Karpas-422 (cell line): Measurements from ENCODE around the gene EPHB1. TPM values are rescaled to one million over a fixed set of nuclear protein-coding genes. Genes with fewer than 3 reads are reported as not detected.
A peak's percentile ranks its signal among the peaks of the same experiment; 100 is the strongest.
"Not testable (repeated sequence)": the region's sequence is repeated elsewhere in the genome, so short reads cannot be mapped to it uniquely, and the experiment has no call there.

Source experiments
- DNase-seq: peaks from one replicate; pipeline ENCODE4 v3.0.0-alpha.2; 2015
- H2AFZ ChIP-seq: fragments of 200-600 bp; sonication (generic); 2 replicates; pipeline ENCODE4 v1.6.1; 2014; ENCODE audit warnings: antibody characterized with exemption, low read length, mixed read lengths
- H3K27ac ChIP-seq: fragments of 200-600 bp; sonication (generic); 2 replicates; pipeline ENCODE4 v1.5.1; 2014; ENCODE audit warnings: mild to moderate bottlenecking, low read length, moderate library complexity
- H3K27me3 ChIP-seq: fragments of 200-600 bp; sonication (generic); 2 replicates; pipeline ENCODE4 v1.6.1; 2014; ENCODE audit warnings: low read length, mixed read lengths
- H3K36me3 ChIP-seq: fragments of 200-600 bp; sonication (generic); 2 replicates; pipeline ENCODE4 v1.6.1; 2014; ENCODE audit warnings: low read length, mixed read lengths; ENCODE audit not compliant: insufficient read depth
- H3K4me1 ChIP-seq: fragments of 200-600 bp; sonication (generic); 2 replicates; pipeline ENCODE4 v1.6.1; 2014; ENCODE audit warnings: mild to moderate bottlenecking, low read length, mixed read lengths
- H3K4me2 ChIP-seq: fragments of 200-600 bp; sonication (generic); 2 replicates; pipeline ENCODE4 v1.6.1; 2014; ENCODE audit warnings: low read length, low read depth, mild to moderate bottlenecking; ENCODE audit not compliant: poor library complexity, severe bottlenecking
- H3K4me3 ChIP-seq: fragments of 200-600 bp; sonication (generic); 2 replicates; pipeline ENCODE4 v1.5.1; 2014; ENCODE audit warnings: mild to moderate bottlenecking, antibody characterized with exemption, low read length, mixed read lengths
- H3K79me2 ChIP-seq: fragments of 200-600 bp; sonication (generic); 2 replicates; pipeline ENCODE4 v1.6.1; 2014; ENCODE audit warnings: mild to moderate bottlenecking, low read length, mixed read lengths
- H3K9ac ChIP-seq: fragments of 200-600 bp; sonication (generic); 2 replicates; pipeline ENCODE4 v1.6.0; 2014; ENCODE audit warnings: low read length
- H3K9me2 ChIP-seq: fragments of 200-600 bp; sonication (generic), shearing (Covaris generic); replicated peaks from 2 replicates; pipeline ENCODE4 v1.6.0; 2014; ENCODE audit warnings: mild to moderate bottlenecking, low read length, moderate library complexity; ENCODE audit not compliant: insufficient read depth
- H3K9me3 ChIP-seq: fragments of 300-700, 200-600 bp; sonication (generic); 2 replicates; pipeline ENCODE4 v1.6.1; 2014; ENCODE audit warnings: low read length, mixed read lengths
- H4K20me1 ChIP-seq: fragments of 200-600 bp; sonication (generic); 2 replicates; pipeline ENCODE4 v1.6.1; 2014; ENCODE audit warnings: mild to moderate bottlenecking, antibody characterized with exemption, low read length, low read depth; ENCODE audit not compliant: insufficient read depth
- total RNA-seq: library from RNA; depleted of rRNA; stranded (reverse); fragments of >200 nt; shearing (Covaris generic); gene quantifications from 2 replicates; pipeline ENCODE4 v1.2.3, GENCODE V29; 2014; ENCODE audit warnings: low replicate concordance

The EPHB1 gene
- total RNA-seq, 1 experiment from 2014 or later: 24.1 TPM

GRCh38 chr3:134964226-134964625, 169.2 kb downstream of the EPHB1 start:
- Histone ChIP-seq H3K27me3 (no peaks in the 10 kb centered on the region), H3K36me3 (peaks cover 4% of the 10 kb centered on the region; the same call in 1 of the 2 replicates), H4K20me1 (no peaks in the 10 kb centered on the region), H2AFZ (no peak overlapping the region), H3K9ac (no peak overlapping the region), H3K9me2 (no peaks in the 10 kb centered on the region), H3K4me1 (peaks cover 21% of the 10 kb centered on the region), H3K27ac (no peak overlapping the region), H3K4me3 (no peak overlapping the region), H3K79me2 (no peaks in the 10 kb centered on the region), H3K4me2 (no peak overlapping the region), H3K9me3 (no peaks in the 10 kb centered on the region)
- no peak for DNase-seq

- DNase-seq: no peak
- no peaks in the 10 kb centered on the region for H3K9me2 ChIP-seq
- H2AFZ ChIP-seq: no peak overlapping the region
- no peaks in the 10 kb centered on the region for H3K27me3 ChIP-seq
- peaks cover 4% of the 10 kb centered on the region; the same call in 1 of the 2 replicates for H3K4me1 ChIP-seq
- no peak overlapping the region for H3K4me2 ChIP-seq
- H3K79me2 ChIP-seq: no peaks in the 10 kb centered on the region
- no peaks in the 10 kb centered on the region for H4K20me1 ChIP-seq
- H3K9me3 ChIP-seq: no peaks in the 10 kb centered on the region
- no peak overlapping the region for H3K9ac ChIP-seq
- H3K36me3 ChIP-seq: peaks cover 4% of the 10 kb centered on the region; the same call in 1 of the 2 replicates
- H3K4me3 ChIP-seq: no peak overlapping the region
- H3K27ac ChIP-seq: no peak overlapping the region
These were observed 170.9 kb downstream of the EPHB1 start for GRCh38 chr3:134965865-134966481.

DNA sequence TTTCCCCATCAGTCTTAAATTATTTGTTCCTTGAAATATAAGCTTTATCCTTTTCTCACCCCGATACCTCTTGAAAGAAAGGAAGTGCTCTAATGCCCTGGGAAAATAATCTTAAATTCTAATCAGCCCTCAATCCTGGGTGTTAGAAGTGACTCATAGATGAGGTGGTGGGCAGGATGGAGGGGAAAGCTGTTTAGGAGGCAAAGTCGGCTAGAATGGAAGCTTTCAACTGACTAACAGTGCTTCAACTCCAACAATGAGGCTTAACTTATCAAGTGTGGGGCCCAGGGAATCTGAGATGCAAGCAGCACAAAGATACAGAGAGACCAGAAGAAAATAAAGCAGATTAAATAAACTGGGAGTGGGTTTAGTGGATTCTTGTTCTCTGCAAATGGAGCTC, 175.8 kb downstream of the EPHB1 start:
- Histone ChIP-seq H4K20me1 (no peaks in the 10 kb centered on the region), H3K9ac (no peak overlapping the region), H3K4me1 (peaks cover under 1% of the 10 kb centered on the region; the same call in 1 of the 2 replicates), H3K4me2 (no peak overlapping the region), H3K9me2 (no peaks in the 10 kb centered on the region), H3K79me2 (no peaks in the 10 kb centered on the region), H3K27me3 (no peaks in the 10 kb centered on the region), H2AFZ (no peak overlapping the region), H3K4me3 (no peak overlapping the region), H3K9me3 (no peaks in the 10 kb centered on the region), H3K27ac (no peak overlapping the region), H3K36me3 (peaks cover 4% of the 10 kb centered on the region; the same call in 1 of the 2 replicates)
- no peak for DNase-seq

GRCh38 chr3:134971306-134971705, 176.2 kb downstream of the EPHB1 start:
- no peak overlapping the region for H2AFZ ChIP-seq
- H3K27me3 ChIP-seq: no peaks in the 10 kb centered on the region
- no peak overlapping the region for H3K27ac ChIP-seq
- no peak overlapping the region for H3K4me3 ChIP-seq
- H4K20me1 ChIP-seq: no peaks in the 10 kb centered on the region
- H3K79me2 ChIP-seq: no peaks in the 10 kb centered on the region
- no peak overlapping the region for H3K4me2 ChIP-seq
- peaks cover 4% of the 10 kb centered on the region; the same call in 1 of the 2 replicates for H3K36me3 ChIP-seq
- DNase-seq: no peak
- no peaks in the 10 kb centered on the region for H3K9me2 ChIP-seq
- no peaks in the 10 kb centered on the region for H3K9me3 ChIP-seq
- peaks cover 5% of the 10 kb centered on the region for H3K4me1 ChIP-seq
- no peak overlapping the region for H3K9ac ChIP-seq

DNA sequence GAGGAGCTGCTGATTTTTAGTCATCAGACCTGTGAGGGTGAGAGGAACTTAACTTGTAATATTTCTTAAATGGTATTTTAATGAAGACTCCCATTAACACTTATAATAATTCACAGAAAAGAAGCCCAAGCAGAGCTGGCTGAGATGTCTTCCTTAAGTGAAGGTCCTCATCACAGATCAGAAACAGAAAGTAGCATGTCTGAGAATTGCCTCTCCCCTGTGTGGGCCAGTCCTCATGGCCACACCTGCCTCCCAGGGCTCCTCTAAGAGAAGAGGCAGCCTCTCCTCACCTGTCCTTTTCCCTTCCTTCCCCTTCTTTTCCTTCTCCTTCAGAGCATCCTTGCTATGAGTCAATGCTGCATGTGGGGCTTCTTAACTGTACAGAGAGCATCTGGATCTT, 176.8 kb downstream of the EPHB1 start:
- H3K9ac ChIP-seq, H3K27me3 ChIP-seq, DNase-seq, H3K27ac ChIP-seq, H3K36me3 ChIP-seq, H4K20me1 ChIP-seq, H2AFZ ChIP-seq, H3K4me3 ChIP-seq, H3K4me2 ChIP-seq, H3K9me2 ChIP-seq, H3K9me3 ChIP-seq, H3K79me2 ChIP-seq: not testable (repeated sequence)
- peaks cover 11% of the 10 kb centered on the region for H3K4me1 ChIP-seq

GRCh38 chr3:134972836-134973455, 177.9 kb downstream of the EPHB1 start:
- H3K79me2 ChIP-seq: no peaks in the 10 kb centered on the region
- no peak overlapping the region for H3K4me2 ChIP-seq
- H3K27ac ChIP-seq: no peak overlapping the region
- H3K9ac ChIP-seq: no peak overlapping the region
- H3K36me3 ChIP-seq: peaks cover 4% of the 10 kb centered on the region; the same call in 1 of the 2 replicates
- H3K4me3 ChIP-seq: no peak overlapping the region
- H3K9me2 ChIP-seq: no peaks in the 10 kb centered on the region
- peaks cover 14% of the 10 kb centered on the region for H3K4me1 ChIP-seq
- no peaks in the 10 kb centered on the region for H4K20me1 ChIP-seq
- DNase-seq: no peak
- H3K9me3 ChIP-seq: no peaks in the 10 kb centered on the region
- H2AFZ ChIP-seq: no peak overlapping the region
- H3K27me3 ChIP-seq: no peaks in the 10 kb centered on the region

- Histone ChIP-seq H3K9me2 (no peaks in the 10 kb centered on the region), H3K9ac (no peak overlapping the region), H3K4me2 (no peak overlapping the region), H3K4me3 (no peak overlapping the region), H3K4me1 (peaks cover 22% of the 10 kb centered on the region), H3K9me3 (no peaks in the 10 kb centered on the region), H3K36me3 (no peaks in the 10 kb centered on the region), H4K20me1 (no peaks in the 10 kb centered on the region), H2AFZ (no peak overlapping the region), H3K27ac (no peak overlapping the region), H3K27me3 (no peaks in the 10 kb centered on the region), H3K79me2 (no peaks in the 10 kb centered on the region)
- DNase-seq: no peak
These were observed 179.6 kb downstream of the EPHB1 start for GRCh38 chr3:134974624-134975023.

DNA sequence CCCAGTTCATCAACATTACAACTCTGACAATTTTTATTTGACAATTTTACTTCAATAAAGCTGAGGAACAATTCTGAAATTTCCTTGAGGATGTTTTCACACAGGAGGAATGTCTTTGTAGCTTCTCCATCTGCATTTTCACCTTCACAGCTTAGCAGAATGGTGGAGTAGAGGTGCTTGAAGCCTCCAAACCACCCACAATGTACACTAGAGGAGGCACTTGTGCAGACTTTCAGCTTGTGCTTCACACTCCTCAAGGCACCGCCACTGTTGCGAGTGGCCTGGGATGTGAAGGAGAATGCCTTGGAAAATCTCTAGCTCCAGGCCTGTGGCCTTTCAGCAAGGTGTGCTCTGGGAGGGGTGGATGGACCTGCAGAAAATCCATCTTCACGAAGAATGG, 181.9 kb downstream of the EPHB1 start:
- H3K27me3 ChIP-seq: no peaks in the 10 kb centered on the region
- H3K4me3 ChIP-seq: no peak overlapping the region
- H2AFZ ChIP-seq: no peak overlapping the region
- H3K9me3 ChIP-seq: no peaks in the 10 kb centered on the region
- H3K4me1 ChIP-seq: peaks cover 22% of the 10 kb centered on the region
- H3K9ac ChIP-seq: no peak overlapping the region
- H3K9me2 ChIP-seq: no peaks in the 10 kb centered on the region
- H3K36me3 ChIP-seq: no peaks in the 10 kb centered on the region
- H3K27ac ChIP-seq: no peak overlapping the region
- H3K4me2 ChIP-seq: no peak overlapping the region
- no peaks in the 10 kb centered on the region for H4K20me1 ChIP-seq
- DNase-seq: peak; percentile 52
- H3K79me2 ChIP-seq: no peaks in the 10 kb centered on the region
